HG02970 (cell line): ENCODE results near the gene POU6F1.
A peak's percentile ranks its signal among the peaks of the same experiment; 100 is the strongest.
"Not testable (repeated sequence)": the region's sequence is repeated elsewhere in the genome, so short reads cannot be mapped to it uniquely, and the experiment has no call there.

Experiments
- ATAC-seq: cut with Tn5 transposase; IDR thresholded peaks from one replicate; pipeline ENCODE4 v1.9.1; 2021; ENCODE audit warnings: mild to moderate bottlenecking, moderate library complexity, moderate number of reproducible peaks; ENCODE audit not compliant: unreplicated experiment, low FRiP score

Gene POU6F1

GRCh38 chr12:51229116-51229809 is 11.4 kb upstream of the POU6F1 start:
- ATAC-seq = no peak

- ATAC-seq = no peak
These were observed 10.1 kb upstream of the POU6F1 start for GRCh38 chr12:51227962-51228361.

GRCh38 chr12:51227112-51227511 is 9.2 kb upstream of the POU6F1 start:
- not testable (repeated sequence) for ATAC-seq

- ATAC-seq = no peak
These were observed 7.9 kb upstream of the POU6F1 start for GRCh38 chr12:51225771-51226170.

- ATAC-seq = no peak
These were observed 7.4 kb upstream of the POU6F1 start for GRCh38 chr12:51225234-51225633.

- ATAC-seq = no peak
These were observed 6.8 kb upstream of the POU6F1 start for GRCh38 chr12:51224625-51225024.

- no peak for ATAC-seq
These were observed 4.6 kb upstream of the POU6F1 start for GRCh38 chr12:51222461-51222860.

GRCh38 chr12:51219857-51220256 is 2.0 kb upstream of the POU6F1 start:
- ATAC-seq = not testable (repeated sequence)

- no peak for ATAC-seq
These were observed 1.5 kb upstream of the POU6F1 start for GRCh38 chr12:51219322-51219721.

- ATAC-seq = no peak
These were observed 822 bp upstream of the POU6F1 start for GRCh38 chr12:51218607-51219161.

GRCh38 chr12:51217133-51217967 is 512 bp downstream of the POU6F1 start:
- ATAC-seq = peak; percentile 48

GRCh38 chr12:51216642-51217041 is 1.2 kb downstream of the POU6F1 start:
- ATAC-seq = no peak

- ATAC-seq = no peak
These were observed 3.0 kb downstream of the POU6F1 start for GRCh38 chr12:51214895-51215294.

- ATAC-seq = no peak
These were observed 7.0 kb downstream of the POU6F1 start for GRCh38 chr12:51210690-51211395.

- ATAC-seq = no peak
These were observed 8.6 kb downstream of the POU6F1 start for GRCh38 chr12:51209259-51209658.

- ATAC-seq = no peak
These were observed 9.7 kb downstream of the POU6F1 start for GRCh38 chr12:51208016-51208660.

GRCh38 chr12:51205350-51205749 is 12.5 kb downstream of the POU6F1 start:
- no peak for ATAC-seq

GRCh38 chr12:51202718-51203117 is 15.1 kb downstream of the POU6F1 start:
- ATAC-seq = no peak

GRCh38 chr12:51200806-51201205 is 17.1 kb downstream of the POU6F1 start:
- ATAC-seq = no peak

- ATAC-seq = no peak
These were observed 17.7 kb downstream of the POU6F1 start for GRCh38 chr12:51200156-51200555.
